HG03558 (cell line): ENCODE results near the gene DYNLRB1.

Experiments used
- ATAC-seq: cut with Tn5 transposase; IDR thresholded peaks from one replicate; pipeline ENCODE4 v1.9.1; 2021; ENCODE audit warnings: moderate number of reproducible peaks; ENCODE audit not compliant: unreplicated experiment; ENCODE audit errors: extremely low read depth

DYNLRB1 gene

DNA sequence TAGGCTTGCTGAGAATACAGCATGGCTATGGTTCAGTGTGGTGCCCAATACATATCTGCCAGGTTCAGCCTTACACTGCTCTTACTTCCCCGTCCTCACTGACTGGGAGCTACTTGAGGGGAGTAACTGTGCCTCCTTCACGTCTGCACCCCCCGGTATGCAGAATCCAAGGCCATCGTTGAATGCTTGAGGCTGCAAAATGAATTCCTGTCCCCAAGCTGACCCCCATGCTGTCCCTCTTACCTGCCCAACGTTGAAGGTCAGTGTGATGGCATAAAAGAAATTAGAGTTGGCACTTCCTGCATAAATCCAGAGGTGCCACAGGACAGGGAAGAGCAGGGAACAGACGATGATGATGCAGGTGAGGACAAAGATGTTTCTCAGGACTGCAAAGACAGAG lies 58.6 kb downstream of the DYNLRB1 start:
- ATAC-seq = no peak

DNA sequence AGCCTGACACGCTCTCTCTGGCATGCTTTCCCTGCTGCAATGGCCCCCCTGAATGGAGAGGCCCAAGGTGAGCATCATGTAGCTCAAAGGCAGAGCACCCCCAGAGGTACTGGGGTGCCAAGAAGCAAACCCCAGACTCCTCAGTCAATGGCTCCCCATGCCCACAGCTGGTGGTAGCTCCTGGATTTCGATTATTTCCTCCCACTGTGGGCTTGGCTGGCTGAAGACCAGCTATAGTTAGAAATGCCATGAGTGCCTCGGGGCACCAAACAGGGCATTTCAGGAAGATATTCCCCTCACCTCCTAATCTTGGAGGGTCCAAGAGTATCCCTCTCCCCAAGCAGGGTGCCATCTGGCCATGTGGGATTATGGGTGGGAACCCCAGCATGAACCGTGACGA lies 59.0 kb downstream of the DYNLRB1 start:
- ATAC-seq = no peak

- no peak for ATAC-seq
Observed at GRCh38 chr20:34575756-34576155, 59.5 kb downstream of the DYNLRB1 start.

GRCh38 chr20:34577061-34577460 lies 60.8 kb downstream of the DYNLRB1 start:
- ATAC-seq = no peak

DNA sequence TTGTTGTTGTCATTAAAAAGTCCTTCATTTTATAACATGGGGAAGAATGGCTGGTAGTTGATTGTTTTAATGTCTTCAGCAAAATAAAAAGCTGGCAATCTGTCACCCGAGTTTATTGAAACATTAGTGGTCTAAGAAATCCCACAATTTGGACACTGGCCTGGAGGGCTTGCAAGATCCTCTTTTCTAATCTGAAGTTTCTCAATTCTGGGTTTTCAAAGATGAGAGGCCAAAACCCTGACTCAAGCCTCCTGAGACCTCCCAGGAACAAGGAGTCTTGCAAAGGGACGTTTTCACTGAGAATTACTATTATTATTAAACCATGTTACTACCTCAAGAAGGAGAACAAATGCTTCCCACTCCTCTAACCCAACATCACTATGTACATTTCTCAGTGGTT lies 61.8 kb downstream of the DYNLRB1 start:
- no peak for ATAC-seq

GRCh38 chr20:34578521-34578920 lies 62.3 kb downstream of the DYNLRB1 start:
- ATAC-seq = no peak

- ATAC-seq = no peak
Observed at GRCh38 chr20:34579191-34579978, 63.2 kb downstream of the DYNLRB1 start.

DNA sequence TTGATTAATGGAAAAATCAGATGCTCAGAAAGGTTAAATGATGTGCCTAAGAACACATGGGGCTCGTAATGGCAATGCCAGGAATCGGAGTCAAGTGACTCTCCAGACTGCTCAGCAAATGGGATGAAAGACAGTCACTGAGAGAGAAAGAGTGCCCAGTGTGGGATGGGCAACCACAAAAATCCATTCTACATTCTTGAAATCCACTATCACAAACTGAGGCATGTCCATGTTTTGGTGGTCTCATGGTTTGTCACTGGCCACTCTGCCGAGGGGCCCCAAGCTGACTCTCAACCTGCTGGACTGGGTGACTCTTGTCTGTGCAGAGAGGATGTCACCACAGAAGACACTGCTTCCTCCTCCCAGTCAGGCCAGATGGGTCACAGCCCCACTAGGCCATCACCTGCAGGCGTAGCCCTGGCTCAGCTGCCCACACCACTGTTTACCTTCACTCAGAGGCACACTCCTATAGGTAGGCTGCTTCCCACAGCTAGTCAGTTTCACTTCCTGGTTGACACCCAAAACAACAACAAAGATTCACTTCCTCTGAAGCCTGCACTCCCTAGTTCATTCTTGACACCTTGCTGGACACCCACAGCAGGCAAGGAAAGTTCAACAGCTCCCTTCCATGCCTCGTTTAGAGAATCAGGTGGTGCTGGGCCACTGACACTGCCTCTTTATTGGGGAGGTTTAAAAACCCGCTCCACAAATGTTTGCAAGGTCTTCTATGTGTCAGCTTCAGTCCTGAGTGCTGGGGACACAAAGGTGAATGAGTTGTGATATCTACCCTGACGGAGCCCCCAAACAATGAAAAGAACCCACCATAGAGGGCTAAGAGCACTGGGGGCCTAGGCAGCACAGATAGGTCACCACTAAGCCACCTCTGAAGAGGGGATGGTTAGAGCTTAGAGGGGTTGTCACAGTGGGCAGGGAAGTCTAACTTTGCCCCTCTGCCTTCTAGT lies 64.0 kb downstream of the DYNLRB1 start:
- no peak for ATAC-seq

- no peak for ATAC-seq
Observed at GRCh38 chr20:34581341-34582184, 65.3 kb downstream of the DYNLRB1 start.

GRCh38 chr20:34582221-34582620 lies 66.0 kb downstream of the DYNLRB1 start:
- ATAC-seq = no peak

DNA sequence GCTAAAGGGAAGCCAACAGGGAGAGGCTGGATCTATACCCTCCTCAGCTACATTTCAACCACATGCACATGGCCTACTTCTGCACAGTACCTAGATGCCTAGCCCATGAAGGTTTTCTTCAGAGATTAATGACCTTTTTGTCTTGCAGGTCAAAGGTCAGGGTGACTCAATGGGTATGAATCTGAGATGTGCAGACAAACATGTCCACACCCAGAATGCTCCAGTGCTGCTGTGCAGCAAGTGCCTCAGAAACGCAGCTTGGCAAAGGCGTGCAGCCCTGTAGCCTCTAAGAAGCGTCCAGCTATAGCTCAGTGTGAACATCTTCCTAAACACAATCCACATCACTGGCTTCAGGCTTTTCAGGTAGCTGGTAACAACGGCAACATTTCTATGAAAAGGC lies 66.7 kb downstream of the DYNLRB1 start:
- ATAC-seq = no peak

- ATAC-seq = no peak
Observed at GRCh38 chr20:34583544-34583943, 67.3 kb downstream of the DYNLRB1 start.

DNA sequence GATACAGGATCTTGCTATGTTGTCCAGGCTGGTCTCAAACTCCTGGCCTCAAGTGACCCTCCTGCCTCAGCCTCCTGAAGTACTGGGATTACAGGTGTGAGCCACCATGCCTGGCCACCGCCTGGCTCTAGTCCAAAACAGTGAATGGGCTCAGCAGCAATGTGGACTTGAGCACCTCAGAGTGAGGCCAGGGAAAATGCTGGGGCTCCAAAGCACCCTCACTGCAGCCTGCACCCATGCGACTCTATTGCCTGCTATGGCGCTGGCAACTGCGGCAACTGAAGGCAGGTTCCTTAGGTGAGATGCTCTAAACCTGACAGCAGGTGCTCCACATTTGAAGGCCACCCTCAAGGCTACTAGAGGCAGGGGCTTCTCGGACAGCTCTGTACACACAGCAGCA lies 68.8 kb downstream of the DYNLRB1 start:
- no peak for ATAC-seq

- ATAC-seq = no peak
Observed at GRCh38 chr20:34586488-34587163, 70.4 kb downstream of the DYNLRB1 start.
